HG03342 (cell line): ENCODE results near the gene VARS1.

ENCODE experiments used
- ATAC-seq: cut with Tn5 transposase; IDR thresholded peaks from one replicate; pipeline ENCODE4 v1.9.1; 2021; ENCODE audit warnings: mild to moderate bottlenecking, moderate library complexity; ENCODE audit not compliant: unreplicated experiment

VARS1 gene

DNA sequence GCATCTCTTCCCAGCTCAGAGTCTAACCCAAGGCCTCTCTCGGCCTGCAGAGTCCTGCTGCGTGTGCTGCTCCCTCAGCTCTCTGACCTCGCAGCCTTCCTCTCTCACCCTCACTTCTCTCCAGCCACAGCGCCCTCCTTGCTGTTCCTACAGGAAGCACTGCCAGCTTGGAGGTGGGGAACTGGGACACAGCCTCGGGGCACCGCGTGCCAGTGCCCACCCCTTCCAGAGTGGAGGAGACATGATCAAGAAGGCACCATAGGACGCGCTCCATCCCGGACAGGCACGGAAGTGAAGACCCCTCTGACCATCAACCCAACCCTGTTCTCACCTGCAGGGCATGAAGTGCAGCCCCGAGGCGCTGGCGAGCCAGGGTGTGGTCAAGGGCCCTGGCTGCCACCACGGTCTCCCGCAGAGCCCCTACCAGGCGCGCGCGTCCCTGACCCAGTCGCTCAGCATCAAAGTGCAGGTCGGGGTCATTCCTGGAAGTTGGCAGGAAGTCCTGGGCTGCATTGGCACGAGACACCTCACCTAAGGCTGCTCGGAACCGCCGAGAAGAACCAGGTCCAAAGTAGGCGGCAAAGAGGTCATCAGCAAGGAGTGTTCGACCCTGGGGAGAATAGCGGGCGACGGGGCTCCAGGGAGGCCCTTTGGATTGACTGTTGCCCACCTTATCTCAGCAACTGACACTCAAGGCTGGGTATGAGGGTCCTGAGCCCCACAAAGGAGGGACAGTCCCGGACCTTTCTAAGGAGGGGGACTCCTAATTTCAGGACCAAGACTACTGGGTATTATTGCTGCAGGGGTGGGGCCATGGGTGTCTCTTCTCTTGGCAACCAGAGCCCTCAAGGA, 19.7 kb downstream of the VARS1 start:
- no peak for ATAC-seq

DNA sequence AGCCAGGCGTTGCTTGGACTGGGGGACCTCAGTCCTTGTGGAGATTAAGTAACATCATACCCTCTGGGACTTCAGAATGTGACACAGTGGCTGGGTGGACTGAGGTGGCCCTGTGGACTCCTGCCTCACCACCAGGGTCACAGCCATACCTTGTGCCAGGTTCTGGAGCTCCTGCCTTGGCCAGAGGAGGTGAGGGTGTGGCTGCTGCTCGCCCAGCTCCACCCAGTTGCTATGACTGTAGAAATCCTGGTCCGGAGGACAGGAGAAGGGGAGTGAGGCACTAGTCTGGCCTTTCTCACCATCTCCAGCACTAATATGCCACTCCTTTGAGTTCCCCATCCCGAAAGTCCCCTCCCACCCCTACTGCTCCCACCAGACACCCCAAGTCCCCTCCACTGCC, 20.4 kb downstream of the VARS1 start:
- ATAC-seq: no peak

DNA sequence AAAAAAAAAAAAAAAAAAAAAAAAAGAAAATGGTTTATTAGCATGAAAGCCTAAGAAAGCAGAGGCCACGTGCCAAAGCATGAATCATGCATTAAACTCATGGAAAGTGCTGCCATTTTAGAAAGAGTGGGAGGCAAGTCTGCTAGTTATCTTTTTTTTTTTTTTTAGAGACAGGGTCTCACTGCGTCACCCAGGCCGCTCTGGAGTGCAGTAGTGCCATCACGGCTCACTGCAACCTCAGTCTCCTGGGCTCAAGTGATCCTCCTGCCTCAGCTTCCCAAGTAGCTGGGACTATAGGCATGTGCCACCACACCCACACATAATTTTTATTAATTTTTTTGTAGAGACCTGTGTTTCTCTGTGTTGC, 23.6 kb downstream of the VARS1 start:
- ATAC-seq: no peak

DNA sequence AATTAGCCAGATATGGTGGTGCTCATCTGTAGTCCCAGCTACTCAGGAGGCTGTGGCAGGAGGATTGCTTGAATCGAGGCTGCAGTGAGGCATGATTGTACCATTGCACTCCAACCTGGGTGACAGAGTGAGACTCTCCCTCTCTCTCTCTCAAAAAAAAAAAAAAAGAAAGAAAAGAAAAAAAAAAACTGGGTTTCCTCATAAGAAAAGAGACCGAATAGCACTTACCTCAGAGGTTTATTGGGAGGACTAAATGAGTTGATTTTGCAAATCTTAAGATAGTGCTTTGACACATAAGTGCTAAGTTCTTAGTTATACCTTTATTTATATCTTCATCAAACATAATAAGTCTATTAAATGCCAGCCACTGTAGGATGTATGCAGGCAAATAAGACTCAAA, 24.7 kb downstream of the VARS1 start:
- ATAC-seq: no peak

DNA sequence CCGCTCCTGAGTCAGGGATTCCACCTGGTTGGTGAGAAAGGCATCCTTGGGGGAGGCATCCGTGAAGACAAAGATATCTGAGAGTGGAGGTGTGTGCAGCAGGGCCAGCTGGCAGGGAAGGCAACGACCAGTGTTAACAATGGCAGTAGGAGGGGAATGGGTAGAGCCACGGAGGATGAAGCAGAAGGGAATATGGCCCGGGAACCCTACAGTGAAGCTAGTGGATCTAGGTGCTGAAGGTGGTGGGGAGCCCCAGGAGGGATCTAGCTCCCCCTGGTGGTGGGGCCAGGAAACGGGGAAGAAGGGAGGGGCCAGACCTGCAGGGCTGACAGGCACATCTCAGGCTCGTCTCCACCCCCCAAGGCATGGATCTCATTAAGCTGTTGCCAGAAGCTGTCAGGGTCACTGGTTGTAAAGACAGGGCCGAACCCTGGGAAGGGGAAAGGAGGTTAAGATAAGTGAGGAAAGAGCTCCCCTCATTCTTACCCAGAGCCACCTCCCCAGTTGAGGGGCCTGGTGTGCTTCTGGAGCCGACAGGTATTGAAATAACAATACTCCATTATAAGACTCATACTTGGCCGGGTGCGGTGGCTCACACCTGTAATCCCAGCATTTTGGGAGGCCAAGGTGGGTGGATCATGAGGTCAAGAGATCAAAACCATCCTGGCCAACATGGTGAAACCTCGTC, 25.7 kb downstream of the VARS1 start:
- no peak for ATAC-seq

DNA sequence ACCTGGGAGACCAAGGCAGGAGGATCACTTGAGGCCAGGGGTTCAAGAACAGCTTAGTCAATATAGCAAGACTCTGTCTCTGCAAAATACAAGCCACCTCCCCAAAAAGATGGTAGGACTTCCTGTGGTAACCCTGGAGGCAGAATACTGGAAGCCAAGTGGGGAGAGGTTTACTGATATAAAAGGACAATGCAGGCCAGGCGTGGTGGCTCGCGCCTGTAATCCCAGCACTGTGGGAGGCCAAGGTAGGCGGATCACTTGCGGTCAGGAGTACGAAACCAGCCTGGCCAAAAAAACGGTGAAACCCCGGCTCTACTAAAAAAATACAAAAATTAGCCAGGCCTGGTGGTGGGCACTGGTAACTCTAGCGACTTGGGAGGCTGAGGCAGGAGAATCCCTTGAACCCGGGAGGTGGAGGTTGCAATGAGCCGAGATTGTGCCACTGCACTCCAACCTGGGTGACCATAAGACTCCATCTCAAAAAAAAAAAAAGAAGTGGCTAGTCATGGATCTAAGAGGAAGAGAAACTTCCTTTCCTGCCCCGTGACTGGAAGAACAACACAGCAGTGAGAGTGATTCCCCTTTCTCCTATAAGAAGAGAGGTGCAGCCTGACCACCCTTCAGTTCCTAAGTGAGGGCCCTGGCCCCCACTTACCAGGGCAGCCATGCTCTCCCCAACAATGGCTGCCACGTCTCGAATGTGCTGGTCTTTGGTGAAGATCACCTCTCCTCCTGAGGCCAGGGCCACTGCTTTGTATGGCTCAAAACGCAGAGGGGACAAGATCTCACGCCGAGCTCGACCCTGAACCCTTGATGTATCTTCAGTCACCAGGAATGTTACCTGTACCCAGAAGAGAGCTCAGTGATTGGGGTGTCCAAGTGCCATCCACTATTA, 26.9 kb downstream of the VARS1 start:
- ATAC-seq: no peak

DNA sequence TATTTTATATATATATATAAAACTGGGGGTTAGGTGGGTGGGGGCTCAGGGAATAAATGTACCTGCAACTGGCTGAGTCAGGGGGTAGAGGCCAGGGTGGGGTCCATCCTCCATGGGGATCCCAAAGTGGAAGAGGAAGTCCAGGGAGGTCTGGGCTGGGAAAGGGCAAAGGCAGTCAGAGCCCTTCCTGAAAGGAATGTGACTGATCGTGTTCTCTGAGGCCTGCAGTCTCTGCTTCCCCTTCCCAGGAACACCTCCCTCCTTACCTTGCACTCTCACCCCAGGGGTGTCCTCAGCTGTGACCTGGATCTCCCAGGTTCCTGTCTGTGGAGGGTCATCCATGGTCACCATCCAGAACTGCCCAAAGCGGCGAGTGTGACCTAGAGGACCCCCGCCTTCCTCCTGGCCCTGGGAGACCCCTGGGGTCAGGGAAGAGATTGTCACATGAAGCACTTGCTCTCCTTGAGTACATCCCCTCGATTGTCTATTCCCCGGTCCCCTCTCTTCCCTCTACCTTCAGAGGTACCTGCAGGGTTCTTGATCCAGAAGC, 28.4 kb downstream of the VARS1 start:
- no peak for ATAC-seq

DNA sequence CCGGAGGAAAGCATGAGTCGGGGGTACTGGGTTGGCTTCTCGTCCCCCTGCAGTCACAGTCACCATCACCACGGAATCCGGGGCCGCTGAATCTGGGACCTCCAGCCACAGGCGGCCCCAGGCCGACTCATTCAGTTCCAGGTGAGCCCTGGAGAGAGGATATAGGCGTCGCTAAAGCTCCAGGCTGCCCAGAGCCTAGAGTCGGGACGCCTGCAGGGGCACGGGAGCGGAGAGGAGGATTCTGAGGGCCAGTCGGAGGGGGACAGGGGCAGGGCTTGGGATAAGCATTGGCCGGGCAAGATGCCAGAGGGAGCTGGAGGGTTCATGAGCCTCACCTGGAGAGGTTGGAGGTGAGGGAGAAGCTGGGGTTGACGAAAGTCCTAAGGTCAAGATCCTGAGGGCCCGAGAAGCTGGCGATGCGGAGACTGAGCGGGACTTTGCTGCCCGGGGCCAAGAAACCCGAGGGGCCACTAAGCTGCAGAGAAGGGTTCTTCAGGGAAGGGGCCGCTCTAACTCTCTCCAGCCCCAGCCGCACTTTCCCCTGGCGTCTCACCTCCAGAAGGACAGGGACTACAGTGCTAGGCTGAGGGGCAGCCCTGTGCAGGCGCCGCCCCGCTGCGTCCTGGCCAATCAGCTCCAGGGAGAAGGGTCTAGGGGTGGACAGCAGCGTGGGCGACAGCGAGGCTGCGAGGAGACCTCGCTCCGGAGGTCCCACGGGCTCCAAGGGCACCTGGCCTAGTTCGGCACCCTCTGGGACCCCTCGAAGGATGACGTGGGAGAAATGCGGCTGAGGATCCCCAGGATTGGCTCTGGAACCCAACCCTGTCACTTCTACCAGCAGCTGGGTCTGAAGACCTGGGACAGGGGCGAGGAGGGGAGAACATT, 29.4 kb downstream of the VARS1 start:
- no peak for ATAC-seq

DNA sequence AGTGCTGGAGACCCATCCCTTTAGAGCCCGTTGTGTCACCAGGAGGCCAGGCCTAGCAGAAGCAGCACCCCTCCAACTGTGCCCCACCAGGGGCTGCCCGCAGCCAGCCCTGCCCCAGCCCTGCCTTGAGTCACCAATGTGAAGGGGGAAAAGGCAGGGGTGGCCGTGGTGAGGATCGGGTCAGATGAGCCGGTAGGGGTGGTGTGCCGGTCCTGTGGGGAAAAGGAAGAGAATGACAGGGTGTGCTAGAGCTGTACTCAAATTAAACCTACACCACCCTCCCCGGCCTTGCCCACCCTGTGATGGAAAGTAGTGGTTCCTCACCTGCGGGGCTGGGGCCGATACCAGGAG, 30.0 kb downstream of the VARS1 start:
- ATAC-seq: no peak

DNA sequence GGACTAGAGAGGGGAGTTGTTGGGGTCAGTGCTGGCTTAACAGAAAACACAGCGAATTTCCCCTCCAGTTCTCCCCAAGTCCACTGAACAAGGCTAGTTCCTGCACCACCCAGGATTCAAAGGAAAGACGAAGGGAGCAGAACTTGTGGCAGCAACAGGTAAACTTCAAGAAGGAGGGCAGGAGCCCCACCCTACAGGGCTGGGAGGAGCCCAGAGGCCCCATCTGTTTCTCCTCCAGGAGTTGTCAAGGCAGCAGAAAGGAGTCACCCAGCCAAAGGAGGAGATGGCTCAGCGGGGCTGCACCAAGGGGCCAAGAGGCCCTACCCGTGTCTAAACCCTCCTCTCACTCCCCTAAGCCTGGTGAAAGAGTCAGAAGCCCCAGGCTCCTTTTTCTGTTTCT, 31.4 kb downstream of the VARS1 start:
- ATAC-seq: no peak

DNA sequence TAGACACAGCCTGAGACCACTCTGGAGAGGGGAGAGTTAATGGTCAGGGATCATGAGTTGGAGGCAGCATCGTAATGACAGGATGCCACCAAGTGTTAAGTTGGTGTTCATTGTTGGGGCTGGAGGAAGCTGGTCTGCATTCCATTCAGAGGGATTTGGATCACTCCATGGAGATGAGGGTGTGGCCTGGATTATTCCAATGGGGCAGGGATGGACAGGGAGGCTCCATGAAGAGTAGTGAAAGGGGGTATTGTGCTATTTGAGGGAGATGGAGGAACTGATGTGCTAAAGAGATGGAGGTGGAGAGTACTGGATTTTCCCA, 32.0 kb downstream of the VARS1 start:
- no peak for ATAC-seq

DNA sequence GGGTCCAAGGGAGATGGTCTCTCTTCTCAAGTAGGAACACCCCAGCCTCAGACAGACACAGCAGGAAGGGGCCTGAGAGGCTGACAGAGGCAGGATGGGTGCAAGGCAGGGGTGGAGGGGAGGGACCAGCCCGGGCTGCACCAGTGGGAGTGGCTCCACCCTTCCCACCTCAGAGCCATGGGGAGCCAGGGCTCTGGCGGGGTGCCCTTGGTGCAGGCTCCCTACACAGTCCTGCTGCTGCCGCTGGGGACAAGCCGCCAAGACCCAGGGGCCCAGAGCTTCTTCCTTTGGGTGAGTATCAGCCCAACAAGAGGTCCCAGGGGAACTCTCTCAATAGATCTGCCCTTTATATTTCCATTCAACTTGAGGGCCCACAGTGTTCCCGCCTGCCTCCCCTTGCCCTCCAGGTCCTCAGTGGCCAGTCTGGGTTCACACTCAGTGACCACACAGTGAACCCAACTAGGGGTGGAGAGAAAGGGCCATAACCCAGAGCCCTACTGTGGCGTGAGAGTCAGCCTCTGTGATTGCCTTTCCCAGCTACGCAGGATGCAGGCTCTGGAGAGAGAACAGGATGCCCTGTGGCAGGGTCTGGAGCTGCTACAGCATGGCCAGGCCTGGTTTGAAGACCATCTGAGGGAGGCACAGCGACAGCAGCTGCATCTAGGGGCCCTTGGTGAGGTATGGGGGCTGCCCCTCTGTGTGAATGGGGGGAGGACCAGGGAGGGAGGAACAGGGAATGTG, 32.5 kb downstream of the VARS1 start:
- no peak for ATAC-seq

DNA sequence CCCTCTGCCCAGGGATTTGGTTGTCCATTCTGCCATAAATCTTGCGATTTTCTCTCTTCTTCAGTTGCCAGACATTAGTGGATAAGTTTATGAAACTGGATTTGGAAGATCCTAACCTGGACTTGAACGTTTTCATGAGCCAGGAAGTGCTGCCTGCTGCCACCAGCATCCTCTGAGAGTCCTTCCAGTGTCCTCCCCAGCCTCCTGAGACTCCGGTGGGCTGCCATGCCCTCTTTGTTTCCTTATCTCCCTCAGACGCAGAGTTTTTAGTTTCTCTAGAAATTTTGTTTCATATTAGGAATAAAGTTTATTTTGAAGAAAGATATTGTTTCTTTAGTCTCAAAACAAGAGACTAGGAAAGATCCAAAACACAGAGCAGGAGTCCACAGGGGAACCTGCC, 33.2 kb downstream of the VARS1 start, which contains the start of gene SAPCD1:
TSS of gene SAPCD1 (plus strand) at position 301 of the 400 bp plus-strand sequence. CDS start 399 bp downstream, outside the sequence.
- ATAC-seq: no peak

DNA sequence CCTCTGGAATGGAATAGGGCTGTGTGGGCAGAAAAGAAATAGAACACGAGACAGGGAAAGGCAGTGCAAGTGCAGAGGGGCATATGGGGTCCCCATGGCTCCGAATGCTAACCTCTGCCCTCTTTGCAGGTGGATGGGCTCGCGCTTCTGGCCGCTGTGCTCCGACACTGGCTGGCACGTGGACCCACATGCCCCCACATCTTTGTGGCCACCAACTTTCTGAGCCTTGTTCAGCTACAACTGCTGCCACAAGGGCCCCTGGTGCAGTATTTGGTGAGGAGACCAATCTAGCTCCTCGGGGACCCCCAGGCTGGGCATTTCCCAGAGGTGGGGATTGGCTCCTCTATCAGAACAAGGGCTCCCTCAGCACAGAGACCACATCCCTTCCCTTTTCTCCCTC, 34.2 kb downstream of the VARS1 start:
- ATAC-seq: no peak

DNA sequence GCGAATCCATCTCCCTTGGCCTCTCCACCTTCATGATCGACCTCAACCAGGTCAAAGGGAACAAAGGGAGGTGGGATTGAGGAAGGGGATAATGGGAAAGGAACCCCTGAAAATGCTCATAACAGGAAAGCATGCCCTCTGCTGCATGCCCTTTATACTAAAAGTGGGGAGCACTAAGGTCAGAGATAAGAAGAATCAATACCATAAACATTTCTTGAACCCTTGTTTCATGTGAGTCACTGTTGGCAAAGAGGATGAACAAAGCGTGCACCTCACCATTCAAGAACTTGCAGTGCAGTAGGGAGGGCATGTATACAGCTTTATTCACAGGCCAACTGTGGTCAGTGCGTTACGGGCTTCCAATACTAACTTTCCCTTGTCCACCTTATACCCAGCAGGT, 34.8 kb downstream of the VARS1 start:
- no peak for ATAC-seq

DNA sequence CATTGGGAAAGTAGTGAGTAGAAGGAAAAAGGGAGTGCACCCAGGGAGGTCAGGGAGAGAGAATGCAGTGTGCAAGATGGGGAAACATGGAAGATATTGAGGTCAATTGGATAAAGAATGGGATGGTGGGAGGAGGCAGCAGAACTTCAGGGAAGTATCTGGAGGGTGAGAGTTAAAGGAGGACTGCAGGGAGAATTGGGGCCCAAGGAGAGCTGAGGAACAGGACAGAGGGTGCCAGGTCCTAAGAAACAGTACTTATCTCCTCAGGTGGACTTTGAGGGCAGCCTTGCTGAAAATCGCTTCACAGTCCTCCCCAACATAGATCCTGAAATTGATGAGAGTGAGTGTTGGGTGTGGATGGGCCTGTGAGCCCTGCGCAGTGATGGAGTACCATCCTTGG, 37.3 kb downstream of the VARS1 start:
- no peak for ATAC-seq

DNA sequence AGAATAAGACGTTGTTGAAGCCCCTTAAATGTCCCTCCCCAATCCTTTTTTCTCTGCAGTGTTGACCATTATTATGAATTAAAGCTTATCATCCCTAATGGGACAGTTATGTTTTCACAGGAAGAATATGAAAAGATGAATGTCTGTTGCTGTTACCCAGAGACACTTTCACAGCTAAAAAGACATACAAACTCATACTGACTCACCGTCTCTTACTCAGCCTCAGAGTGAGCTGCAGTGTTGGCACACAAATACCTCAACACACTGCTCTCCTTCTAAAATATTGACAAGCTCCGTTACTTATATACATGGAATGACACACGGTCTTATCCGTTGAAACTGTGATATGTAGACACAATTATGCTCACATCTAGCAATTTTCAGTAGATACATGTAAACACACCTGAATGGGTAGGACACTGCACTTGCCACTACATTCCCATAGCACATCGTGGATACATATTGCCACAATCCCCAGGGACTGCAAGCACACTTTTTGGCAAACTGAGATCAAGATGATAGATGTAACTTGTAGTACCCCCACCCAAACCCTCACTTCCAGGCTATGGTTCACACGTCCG, 42.7 kb downstream of the VARS1 start:
- ATAC-seq: no peak

DNA sequence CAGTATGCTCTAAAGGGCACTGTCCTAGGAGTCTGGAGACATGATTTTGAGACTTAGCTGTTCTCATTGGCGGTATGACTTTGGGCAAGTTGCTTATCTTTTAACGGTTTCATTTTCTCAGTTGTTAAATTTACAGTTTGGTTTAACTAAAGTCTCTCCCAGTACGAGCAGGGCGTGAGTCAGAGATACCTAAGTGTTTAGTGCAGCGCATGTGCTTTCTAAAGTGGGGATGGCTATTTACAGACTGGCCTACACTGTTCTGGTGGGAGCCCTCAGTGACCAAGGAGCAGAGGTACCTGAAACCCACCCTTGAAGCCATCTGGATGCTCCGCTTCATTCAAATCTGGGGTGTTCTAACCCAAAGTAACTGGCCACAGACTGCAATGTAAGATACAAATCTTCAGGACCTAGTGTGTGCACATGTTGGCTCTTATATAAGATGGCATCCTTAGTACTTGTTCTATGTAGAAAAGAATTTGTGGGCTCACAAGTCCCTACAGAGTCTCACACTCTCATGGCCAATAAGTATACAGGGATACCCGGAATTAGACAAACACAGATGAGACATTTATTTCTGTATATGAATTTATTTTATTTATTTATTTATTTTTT, 45.0 kb downstream of the VARS1 start:
- no peak for ATAC-seq
